ENCODE results near the gene SCT. TPM values are rescaled to one million over a fixed set of nuclear protein-coding genes. Genes with fewer than 3 reads are reported as not detected.

Gene SCT
- total RNA-seq, 6 experiments from 2014 or later = not detected

DNA sequence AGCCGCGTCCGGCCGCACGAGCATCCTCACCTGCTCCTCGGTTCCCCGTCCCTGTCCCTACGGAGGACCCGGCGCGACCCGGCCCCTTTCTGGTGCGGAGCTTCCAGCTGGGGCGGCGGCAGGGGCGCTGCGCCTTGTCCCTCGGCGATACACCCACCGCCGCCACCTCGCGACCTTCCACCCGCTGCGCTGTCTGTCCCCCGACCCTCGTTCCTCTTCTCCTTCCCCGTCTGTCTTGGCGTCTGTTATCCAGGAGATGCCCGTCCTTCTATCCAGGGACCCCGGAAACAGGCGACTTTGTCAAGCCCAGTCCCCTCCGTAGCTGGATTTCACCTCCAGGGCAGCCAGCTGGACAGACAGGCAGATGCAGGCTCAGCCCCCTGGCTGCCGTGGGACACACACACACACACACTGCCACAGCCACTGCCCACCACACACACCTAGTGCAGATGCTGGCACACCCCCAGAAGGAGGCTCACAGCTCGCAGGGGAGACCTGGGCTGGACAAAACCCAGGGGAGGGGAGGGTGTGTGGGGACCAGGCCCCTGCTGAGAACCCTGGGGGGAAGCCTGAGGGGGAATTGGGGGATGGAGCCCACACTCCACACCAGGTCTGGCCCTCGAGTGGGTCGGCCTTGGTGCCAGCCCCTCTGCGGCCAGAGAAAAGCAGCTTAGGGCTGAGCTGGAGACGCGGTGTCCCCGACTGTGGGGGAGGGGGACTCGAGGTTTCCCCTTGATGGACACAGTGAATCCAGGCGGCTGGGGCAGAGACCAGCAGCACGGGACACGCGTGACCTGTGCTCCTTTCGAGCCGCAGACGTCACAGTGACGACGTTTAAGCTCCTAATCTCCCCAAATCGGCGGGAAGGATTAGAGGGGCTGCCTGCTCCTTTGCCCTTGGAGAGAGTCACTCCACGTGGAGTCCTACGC, 10.9 kb upstream of the SCT start:
- no peaks in the 10 kb centered on the region for H3K9me3 ChIP-seq
- whole genome bisulfite sequencing (ENCODE audit: insufficient coverage, low coverage, low lambda C conversion rate, missing lambda C conversion rate) = 45% methylated on average over 10 of the region's 55 CpGs
- H3K27me3 ChIP-seq = no peaks in the 10 kb centered on the region
- DNase-seq (peak in 1 of 3 donors; percentile 33), ATAC-seq (no peak)
- no peak overlapping the region for H3K27ac ChIP-seq
- TF ChIP-seq, protein P1, sequence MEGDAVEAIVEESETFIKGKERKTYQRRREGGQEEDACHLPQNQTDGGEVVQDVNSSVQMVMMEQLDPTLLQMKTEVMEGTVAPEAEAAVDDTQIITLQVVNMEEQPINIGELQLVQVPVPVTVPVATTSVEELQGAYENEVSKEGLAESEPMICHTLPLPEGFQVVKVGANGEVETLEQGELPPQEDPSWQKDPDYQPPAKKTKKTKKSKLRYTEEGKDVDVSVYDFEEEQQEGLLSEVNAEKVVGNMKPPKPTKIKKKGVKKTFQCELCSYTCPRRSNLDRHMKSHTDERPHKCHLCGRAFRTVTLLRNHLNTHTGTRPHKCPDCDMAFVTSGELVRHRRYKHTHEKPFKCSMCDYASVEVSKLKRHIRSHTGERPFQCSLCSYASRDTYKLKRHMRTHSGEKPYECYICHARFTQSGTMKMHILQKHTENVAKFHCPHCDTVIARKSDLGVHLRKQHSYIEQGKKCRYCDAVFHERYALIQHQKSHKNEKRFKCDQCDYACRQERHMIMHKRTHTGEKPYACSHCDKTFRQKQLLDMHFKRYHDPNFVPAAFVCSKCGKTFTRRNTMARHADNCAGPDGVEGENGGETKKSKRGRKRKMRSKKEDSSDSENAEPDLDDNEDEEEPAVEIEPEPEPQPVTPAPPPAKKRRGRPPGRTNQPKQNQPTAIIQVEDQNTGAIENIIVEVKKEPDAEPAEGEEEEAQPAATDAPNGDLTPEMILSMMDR (IDR thresholded peaks at IDR 0.05) = no peak
- TF ChIP-seq POLR2A (IDR thresholded peaks at IDR 0.05) = no peak
- intact Hi-C loops (cut with DNase I) = no loop called here
- H3K4me1 ChIP-seq = peaks cover 0 to 9% (median 0%) of the 10 kb centered on the region in 4 donors
- peak overlapping the region in 1 of 3 donors; percentile 1 for H3K4me3 ChIP-seq
- H3K36me3 ChIP-seq = no peaks in the 10 kb centered on the region

DNA sequence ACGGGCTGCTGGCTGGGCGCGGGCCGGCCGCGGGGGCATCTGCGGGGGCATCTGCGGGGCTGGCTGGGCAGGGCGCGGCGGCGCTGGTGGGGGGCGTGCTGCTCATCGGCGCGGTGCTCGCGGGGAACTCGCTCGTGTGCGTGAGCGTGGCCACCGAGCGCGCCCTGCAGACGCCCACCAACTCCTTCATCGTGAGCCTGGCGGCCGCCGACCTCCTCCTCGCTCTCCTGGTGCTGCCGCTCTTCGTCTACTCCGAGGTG, 10.3 kb upstream of the SCT start:
- intact Hi-C loops (cut with DNase I) = no loop called here
- no peak for DNase-seq
- Histone ChIP-seq H3K27ac (no peak overlapping the region), H3K27me3 (no peaks in the 10 kb centered on the region), H3K4me3 (peak overlapping the region in 1 of 3 donors; percentile 1), H3K36me3 (no peaks in the 10 kb centered on the region), H3K4me1 (peaks cover 0 to 9% (median 0%) of the 10 kb centered on the region in 4 donors), H3K9me3 (no peaks in the 10 kb centered on the region)
- no peak for TF ChIP-seq POLR2A (IDR thresholded peaks at IDR 0.05)
- TF ChIP-seq, protein P1 (IDR thresholded peaks at IDR 0.05) = no peak
- ATAC-seq = no peak
- WGBS (ENCODE audit: insufficient coverage, low coverage, low lambda C conversion rate, missing lambda C conversion rate) = no CpG with 5 or more reads among the region's 34 CpGs

DNA sequence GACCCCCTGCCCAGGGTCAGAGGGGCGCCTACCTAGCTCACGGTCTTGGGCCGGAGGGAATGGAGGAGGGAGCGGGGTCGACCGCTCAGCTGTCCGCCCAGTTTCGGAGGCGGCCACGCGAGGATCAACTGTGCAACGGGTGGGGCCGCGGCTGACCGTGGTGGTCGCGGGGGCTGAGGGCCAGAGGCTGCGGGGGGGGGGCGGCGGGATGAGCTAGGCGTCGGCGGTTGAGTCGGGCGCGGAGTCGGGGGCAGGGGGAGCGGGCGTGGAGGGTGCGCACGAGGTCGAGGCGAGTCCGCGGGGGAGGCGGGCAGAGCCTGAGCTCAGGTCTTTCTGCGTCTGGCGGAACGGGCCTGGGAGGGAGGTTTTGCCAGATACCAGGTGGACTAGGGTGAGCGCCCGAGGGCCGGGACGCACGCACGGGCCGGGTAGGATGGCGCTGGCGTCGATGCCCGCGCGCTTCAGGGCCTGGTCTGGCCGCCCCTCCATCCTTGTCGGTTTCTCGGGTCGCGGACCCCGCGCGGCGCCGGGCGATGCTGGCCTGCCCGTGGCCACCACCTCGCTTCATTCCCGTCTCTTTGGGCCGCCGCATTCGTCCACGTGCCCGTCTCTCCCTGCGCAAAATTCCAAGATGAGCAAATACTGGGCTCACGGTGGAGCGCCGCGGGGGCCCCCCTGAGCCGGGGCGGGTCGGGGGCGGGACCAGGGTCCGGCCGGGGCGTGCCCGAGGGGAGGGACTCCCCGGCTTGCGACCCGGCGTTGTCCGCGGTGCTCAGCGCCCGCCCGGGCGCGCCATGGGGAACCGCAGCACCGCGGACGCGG, 9.7 kb upstream of the SCT start, which contains the start of gene DRD4:
TSS of gene DRD4 (plus strand) at position 759 of the 822 bp plus-strand sequence. CDS start at position 795, 36 bp downstream.
- peak in 1 of 3 donors; percentile 29 for DNase-seq
- 16% methylated on average over 6 of the region's 100 CpGs for WGBS (ENCODE audit: insufficient coverage, low coverage, low lambda C conversion rate, missing lambda C conversion rate)
- peaks cover 0 to 9% (median 0%) of the 10 kb centered on the region in 4 donors for H3K4me1 ChIP-seq
- TF ChIP-seq, protein P1 (IDR thresholded peaks at IDR 0.05) = no peak
- TF ChIP-seq POLR2A (IDR thresholded peaks at IDR 0.05) = no peak
- H3K4me3 ChIP-seq = peak within 1 kb of the TSS in 1 of 3 donors; percentile 1
- H3K36me3 ChIP-seq = no peaks in the 10 kb centered on the region
- intact Hi-C loops (cut with DNase I) = no loop called here
- H3K27ac ChIP-seq = no peak within 1 kb of the TSS
- no peaks in the 10 kb centered on the region for H3K27me3 ChIP-seq
- H3K9me3 ChIP-seq = no peaks in the 10 kb centered on the region
- peak; percentile 51 to 64 (median 61) for ATAC-seq

DNA sequence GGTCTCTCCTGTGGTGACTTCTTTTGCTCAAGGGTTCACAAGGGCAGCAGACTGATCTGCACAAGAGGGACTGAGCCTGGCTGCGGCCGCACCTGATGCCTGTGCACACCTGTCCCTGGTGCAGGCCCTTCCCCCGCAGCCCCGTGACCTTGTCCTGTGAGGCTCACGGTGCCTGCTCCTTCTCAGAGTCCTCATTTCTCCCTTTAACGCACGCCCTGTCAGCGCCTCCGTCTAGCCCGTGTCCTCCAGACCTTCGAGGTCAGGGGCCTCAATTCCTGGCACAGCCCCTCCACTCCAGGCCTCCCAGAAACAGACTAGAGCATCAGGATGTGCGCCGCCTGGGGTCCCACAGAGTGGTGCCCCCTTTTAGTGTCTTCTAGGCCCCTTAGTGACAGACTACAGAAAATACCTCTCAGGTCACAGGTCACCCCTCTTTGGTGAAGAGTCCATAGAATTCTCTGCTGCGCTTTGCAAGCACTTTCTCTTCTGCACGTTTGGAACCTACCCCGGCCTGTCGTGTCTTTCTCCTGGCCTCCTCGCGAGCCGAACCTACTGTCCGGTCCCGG, 9.0 kb upstream of the SCT start:
- DNase-seq (no peak), ATAC-seq (peak in 1 of 4 donors; percentile 5)
- H3K36me3 ChIP-seq = no peaks in the 10 kb centered on the region
- no peak overlapping the region for H3K4me3 ChIP-seq
- no peak overlapping the region for H3K27ac ChIP-seq
- intact Hi-C loops (cut with DNase I) = no loop called here
- no peaks in the 10 kb centered on the region for H3K9me3 ChIP-seq
- TF ChIP-seq POLR2A (IDR thresholded peaks at IDR 0.05) = no peak
- TF ChIP-seq, protein P1 (IDR thresholded peaks at IDR 0.05) = no peak
- no peaks in the 10 kb centered on the region for H3K27me3 ChIP-seq
- H3K4me1 ChIP-seq = peaks cover 0 to 9% (median 0%) of the 10 kb centered on the region in 4 donors
- WGBS (ENCODE audit: insufficient coverage, low coverage, low lambda C conversion rate, missing lambda C conversion rate) = 57% methylated on average over 8 of the region's 22 CpGs

All from right lobe of liver (tissue), 6 donors.